Choroid plexus epithelial cell (primary cell): ENCODE measurements around the gene IL5.
A peak's percentile ranks its signal among the peaks of the same experiment; 100 is the strongest.
"Not testable (repeated sequence)": the region's sequence is repeated elsewhere in the genome, so short reads cannot be mapped to it uniquely, and the experiment has no call there.

ENCODE experiments used
- DNase-seq: peaks from one replicate; pipeline ENCODE4 v3.0.0-alpha.2; 2010; ENCODE audit warnings: low read depth
- H3K4me3 ChIP-seq: 2 replicates; pipeline ENCODE4 v1.5.1; 2011; ENCODE audit warnings: low read depth, mild to moderate bottlenecking, control low read depth, low read length, moderate library complexity
- TF ChIP-seq, protein P1 (sequence below): conservative IDR thresholded peaks from 2 replicates; pipeline ENCODE4 v1.5.1; 2011; ENCODE audit warnings: low read depth, mild to moderate bottlenecking, control low read depth, inconsistent platforms, low read length, moderate library complexity

Gene IL5

DNA sequence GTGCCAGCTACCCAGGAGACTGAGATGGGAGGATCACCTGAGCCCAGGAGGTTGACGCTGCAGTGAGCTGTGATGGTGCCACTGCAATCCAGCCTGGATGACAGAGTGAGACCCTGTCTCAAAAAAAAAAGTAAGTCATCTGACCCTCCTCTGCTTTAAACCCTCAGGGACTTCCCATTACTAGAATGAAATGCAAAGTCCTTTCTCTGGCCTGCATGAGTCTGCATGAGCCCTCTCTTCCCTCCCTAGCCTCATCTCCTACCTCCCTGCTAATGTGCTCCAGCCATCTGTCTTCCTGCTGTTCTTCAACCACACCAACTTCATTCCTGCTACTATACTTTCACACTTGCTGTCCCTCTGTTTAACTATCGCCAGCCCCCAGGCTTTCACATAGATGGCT, 15.3 kb downstream of the IL5 start:
- H3K4me3 ChIP-seq = no peak overlapping the region
- TF ChIP-seq, protein P1, sequence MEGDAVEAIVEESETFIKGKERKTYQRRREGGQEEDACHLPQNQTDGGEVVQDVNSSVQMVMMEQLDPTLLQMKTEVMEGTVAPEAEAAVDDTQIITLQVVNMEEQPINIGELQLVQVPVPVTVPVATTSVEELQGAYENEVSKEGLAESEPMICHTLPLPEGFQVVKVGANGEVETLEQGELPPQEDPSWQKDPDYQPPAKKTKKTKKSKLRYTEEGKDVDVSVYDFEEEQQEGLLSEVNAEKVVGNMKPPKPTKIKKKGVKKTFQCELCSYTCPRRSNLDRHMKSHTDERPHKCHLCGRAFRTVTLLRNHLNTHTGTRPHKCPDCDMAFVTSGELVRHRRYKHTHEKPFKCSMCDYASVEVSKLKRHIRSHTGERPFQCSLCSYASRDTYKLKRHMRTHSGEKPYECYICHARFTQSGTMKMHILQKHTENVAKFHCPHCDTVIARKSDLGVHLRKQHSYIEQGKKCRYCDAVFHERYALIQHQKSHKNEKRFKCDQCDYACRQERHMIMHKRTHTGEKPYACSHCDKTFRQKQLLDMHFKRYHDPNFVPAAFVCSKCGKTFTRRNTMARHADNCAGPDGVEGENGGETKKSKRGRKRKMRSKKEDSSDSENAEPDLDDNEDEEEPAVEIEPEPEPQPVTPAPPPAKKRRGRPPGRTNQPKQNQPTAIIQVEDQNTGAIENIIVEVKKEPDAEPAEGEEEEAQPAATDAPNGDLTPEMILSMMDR = no peak
- no peak for DNase-seq

DNA sequence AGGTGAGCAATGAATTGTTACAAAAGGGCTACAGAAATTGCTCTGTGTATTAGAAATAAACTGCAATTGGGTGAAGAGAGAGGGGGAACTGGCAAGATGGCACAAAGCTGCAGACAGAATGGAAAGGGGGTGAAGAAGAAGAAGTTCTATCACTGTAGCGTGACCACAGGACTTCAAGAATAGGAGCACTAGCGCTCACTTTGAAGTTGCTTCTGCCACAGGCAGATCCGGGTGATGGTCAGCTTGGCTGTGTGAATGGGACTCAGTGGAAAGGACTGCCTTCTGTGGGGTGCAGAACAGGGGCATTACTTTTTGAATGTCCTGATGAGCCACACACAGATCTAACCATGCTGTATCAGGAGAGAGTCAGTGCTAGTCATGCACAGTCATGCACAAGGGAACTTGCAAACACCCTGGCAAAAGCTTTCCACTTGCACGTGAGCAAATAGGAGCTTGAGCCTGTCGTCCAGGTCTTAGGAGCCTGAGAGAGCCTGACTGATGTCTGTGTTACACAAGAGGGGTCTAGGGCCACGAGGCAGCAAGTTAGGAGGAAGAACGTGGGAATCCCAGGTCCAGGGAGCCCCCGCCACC, 16.3 kb downstream of the IL5 start:
- no peak for DNase-seq
- TF ChIP-seq, protein P1 = no peak
- H3K4me3 ChIP-seq = no peak overlapping the region

DNA sequence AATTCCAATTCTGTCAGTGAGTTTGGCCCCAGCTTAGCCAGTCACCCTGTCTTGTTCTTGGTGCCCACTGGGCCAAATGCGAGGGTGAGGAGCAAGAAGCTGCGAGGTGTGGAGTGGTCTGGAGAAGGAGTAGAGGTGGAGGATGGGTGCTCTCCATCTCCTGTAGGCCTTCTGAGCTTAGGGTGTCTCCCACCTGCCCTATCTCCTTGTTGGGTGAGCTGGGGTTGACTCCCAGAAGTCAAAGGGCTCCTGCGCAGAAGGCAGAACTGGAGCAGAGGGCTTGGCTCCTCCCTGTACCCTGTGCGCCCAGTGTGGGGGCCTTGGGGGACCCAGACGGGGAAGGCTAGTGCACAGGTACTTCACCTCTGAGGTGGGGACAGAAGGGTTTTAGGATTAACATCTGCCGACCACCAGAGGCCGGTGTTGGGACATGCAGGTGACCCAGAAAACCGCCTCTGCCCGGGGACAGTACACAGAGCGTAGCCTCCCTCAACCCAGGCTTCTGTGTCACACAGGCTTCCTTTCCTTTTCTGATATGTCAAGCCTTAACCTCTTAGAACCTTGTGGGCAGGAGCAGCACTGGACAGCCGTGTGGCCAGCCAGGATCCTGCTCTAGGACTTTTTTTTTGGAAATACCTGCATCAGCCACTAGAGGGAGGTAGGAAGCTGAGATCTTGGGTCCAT, 16.9 kb downstream of the IL5 start:
- no peak overlapping the region for H3K4me3 ChIP-seq
- peak; percentile 66 for DNase-seq
- TF ChIP-seq, protein P1 = peak; percentile 83

DNA sequence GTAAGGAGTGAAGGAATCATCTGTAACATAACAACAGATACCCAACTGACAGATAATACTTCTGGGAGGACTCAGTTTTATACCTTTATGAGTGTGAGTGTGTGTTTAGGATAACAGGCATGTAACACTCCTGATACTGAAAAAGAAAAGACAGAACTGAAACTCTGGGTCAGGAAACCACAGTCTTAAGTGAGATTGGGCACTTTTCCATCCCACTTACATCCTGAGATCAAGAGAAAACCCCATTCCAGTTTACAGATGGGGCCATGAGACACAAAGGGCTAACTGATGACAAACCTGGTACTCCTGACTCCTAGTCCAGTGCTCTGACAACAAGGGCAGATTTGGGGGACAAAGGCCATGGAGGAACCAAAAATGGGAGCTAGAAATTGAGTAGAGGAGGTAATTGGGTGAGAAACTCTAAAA, 18.0 kb downstream of the IL5 start:
- TF ChIP-seq, protein P1 = no peak
- no peak for DNase-seq
- H3K4me3 ChIP-seq = no peak overlapping the region

DNA sequence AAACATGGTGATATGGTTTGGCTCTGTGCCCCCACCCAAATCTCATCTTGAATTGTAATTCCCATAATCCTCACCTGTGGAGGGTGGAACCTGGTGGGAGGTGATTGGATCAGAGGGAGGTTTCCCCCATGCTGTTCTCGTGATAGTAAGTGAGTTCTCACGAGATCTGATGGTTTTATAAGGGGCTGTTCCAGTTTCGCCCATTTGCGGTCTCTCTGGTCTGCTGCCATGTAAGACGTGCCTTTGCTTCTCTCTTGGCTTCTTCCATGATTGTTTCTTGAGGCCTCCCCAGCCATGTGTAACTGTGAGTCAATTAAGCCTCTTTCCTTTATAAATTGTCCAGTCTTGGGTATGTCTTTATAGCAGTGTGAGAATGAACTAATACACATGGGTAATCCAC, 18.4 kb downstream of the IL5 start:
- H3K4me3 ChIP-seq, DNase-seq: not testable (repeated sequence)

DNA sequence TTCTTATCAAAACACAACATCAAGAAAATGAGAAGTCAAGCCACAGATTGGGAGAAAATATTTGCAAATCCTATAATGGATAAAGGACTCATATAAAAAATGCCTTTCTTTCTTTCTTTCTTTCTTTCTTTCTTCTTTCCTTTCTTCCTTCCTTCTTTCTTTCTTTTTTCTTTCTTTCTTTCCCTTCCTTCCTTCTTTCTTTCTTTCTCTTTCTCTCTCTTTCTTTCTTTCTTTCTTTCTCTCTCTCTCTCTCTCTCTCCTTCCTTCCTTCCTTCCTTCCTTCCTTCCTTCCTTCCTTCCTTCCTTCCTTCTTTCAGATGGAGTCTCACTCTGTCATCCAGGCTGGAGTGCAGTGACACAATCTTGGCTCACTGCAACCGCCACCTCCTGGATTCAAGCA, 21.3 kb downstream of the IL5 start:
- H3K4me3 ChIP-seq, DNase-seq: not testable (repeated sequence)

DNA sequence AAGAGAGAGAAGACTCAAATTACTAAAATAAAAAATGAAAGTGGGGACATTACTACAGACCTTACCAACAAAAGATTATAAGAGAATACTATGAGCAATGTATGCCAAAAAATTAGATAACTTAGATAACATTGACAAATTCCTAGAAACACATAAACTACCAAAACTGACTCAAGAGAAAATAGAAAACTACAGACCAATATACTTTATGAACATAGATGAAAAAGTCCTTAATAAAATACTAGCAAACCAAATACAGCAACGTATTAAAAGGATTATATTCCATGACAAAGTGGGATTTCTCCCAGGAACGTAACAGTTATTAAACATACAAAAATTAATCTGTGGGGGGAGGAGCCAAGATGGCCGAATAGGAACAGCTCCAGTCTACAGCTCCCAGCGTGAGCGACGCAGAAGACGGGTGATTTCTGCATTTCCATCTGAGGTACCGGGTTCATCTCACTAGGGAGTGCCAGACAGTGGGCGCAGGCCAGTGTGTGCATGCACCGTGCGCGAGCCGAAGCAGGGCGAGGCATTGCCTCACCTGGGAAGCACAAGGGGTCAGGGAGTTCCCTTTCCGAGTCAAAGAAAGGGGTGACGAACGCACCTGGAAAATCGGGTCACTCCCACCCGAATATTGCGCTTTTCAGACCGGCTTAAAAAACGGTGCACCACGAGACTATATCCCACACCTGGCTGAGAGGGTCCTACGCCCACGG, 29.5 kb downstream of the IL5 start:
- not testable (repeated sequence) for H3K4me3 ChIP-seq, DNase-seq

DNA sequence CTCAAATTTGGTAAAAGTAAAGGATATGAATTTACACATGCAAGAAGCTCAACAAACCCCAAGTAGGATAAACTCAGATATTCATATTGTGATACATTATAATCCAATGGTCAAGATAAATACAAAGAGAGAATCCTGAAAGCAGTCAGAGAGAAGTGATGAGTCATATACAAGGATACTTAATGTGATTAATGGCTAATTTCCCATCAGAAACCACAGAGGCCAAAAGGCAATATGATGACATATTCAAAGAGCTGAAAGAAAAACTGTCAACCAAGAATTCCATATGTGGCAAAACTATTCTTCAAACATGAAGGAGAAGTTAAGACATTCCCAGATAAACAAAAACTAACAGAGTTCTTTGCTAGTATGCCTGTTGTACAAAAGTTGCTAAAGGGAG, 33.2 kb downstream of the IL5 start:
- TF ChIP-seq, protein P1 = no peak
- DNase-seq = peak; percentile 92
- H3K4me3 ChIP-seq = no peak overlapping the region
